ENCODE data around the gene TRMT61A. TPM values are rescaled to one million over a fixed set of nuclear protein-coding genes. Genes with fewer than 3 reads are reported as not detected.

TRMT61A gene
- total and polyA plus RNA-seq, 2 of the 4 experiments (the other 2 are of a cell fraction) = 5.7 to 16.2 TPM

GRCh38 chr14:103520657-103521437, 8.1 kb upstream of the TRMT61A start:
- peaks cover 15% of the 10 kb centered on the region for H3K27me3 ChIP-seq (ENCODE audit: control insufficient read depth, insufficient read depth, low read length)
- H3K36me3 ChIP-seq (ENCODE audit: control insufficient read depth, insufficient read depth, low read length) = no peaks in the 10 kb centered on the region
- peak overlapping the region; percentile 79 for H2AK9ac ChIP-seq (replicated peaks; ENCODE audit: low read depth, low read length, poor library complexity)
- no peak overlapping the region for H2BK20ac ChIP-seq (ENCODE audit: low read depth, low read length)
- H3K79me1 ChIP-seq (ENCODE audit: low read depth in 1 of 2, low read length in 2 of 2) = peaks cover 0 to 5% of the 10 kb centered on the region in 2 experiments; a peak in 1 of 4 replicates
- no peak overlapping the region for H3K18ac ChIP-seq (ENCODE audit: low read depth, low read length)
- peak overlapping the region; percentile 91 for H3K4me2 ChIP-seq (ENCODE audit: low read depth, low read length)
- in situ Hi-C loops (cut with MboI; ENCODE audit: low sequenced_read_pairs) = no loop called here
- ATAC-seq (ENCODE audit: low read depth) (peak; percentile 33), DNase-seq (peak; percentile 40)
- no peak overlapping the region for H4K91ac ChIP-seq (ENCODE audit: insufficient read depth, low read depth, low read length)
- no peak overlapping the region for H3K56ac ChIP-seq (ENCODE audit: extremely low read depth, insufficient read depth, low read length)
- H3K4me1 ChIP-seq (ENCODE audit: control insufficient read depth, insufficient read depth, low read length) = peaks cover 18% of the 10 kb centered on the region
- H4K5ac ChIP-seq (ENCODE audit: low read depth, low read length) = no peak overlapping the region; the same call in 1 of the 2 replicates
- peak overlapping the region; percentile 59 for H3K4me3 ChIP-seq (ENCODE audit: insufficient read depth, low read depth, low read length)
- H3K9ac ChIP-seq (ENCODE audit: low read depth, low read length) = no peak overlapping the region
- no TSS peak for BruUV-seq (replicated peaks)
- no peak overlapping the region for H2BK5ac ChIP-seq (ENCODE audit: low read depth, low read length, poor library complexity, severe bottlenecking)
- no peak overlapping the region for H3K23ac ChIP-seq (ENCODE audit: low read depth, low read length)
- CTCF ChIA-PET = interaction anchor here (0.5 to 0.6 kb wide), 2 partner anchors 19 to 305 kb away, joined by 4 read pairs; no protein-coding TSS in a partner anchor
- POLR2A ChIA-PET (ENCODE audit: unreplicated experiment) = no interaction called here
- H2AK5ac ChIP-seq (ENCODE audit: low read depth, low read length) = peak overlapping the region; percentile 16; the same call in 1 of the 2 replicates
- H2BK120ac ChIP-seq (ENCODE audit: low read depth, low read length) = no peak overlapping the region
- no peak overlapping the region for H3K27ac ChIP-seq (ENCODE audit: insufficient read depth, low read length)
- no peaks in the 10 kb centered on the region for H3K9me3 ChIP-seq (ENCODE audit: control insufficient read depth, insufficient read depth, low read length)
- dilution Hi-C loops (cut with HindIII; ENCODE audit: low sequenced_read_pairs, unreplicated experiment) = no loop called here
- H4K8ac ChIP-seq (ENCODE audit: low read depth in 2 of 2, low read length in 2 of 2) = peak overlapping the region in 1 of 2 experiments; percentile 67; a peak in 1 of 4 replicates
- peak overlapping the region; percentile 75; the same call in 1 of the 2 replicates for H3K4ac ChIP-seq (ENCODE audit: low read depth, low read length)
- H3K14ac ChIP-seq (replicated peaks; ENCODE audit: low read depth, low read length) = no peak overlapping the region
- peaks cover 11% of the 10 kb centered on the region for H4K20me1 ChIP-seq (ENCODE audit: insufficient read depth, low read length)
- 4% methylated on average over 14 of the region's 66 CpGs; no CpG with 5 or more reads in 1 of the 2 experiments for WGBS, 2 experiments (ENCODE audit: extremely low coverage in 2 of 2, insufficient read length in 1 of 2)
- H2AFZ ChIP-seq (replicated peaks; ENCODE audit: low read length, poor library complexity) = peak overlapping the region; percentile 89
- intact Hi-C loops (cut with micrococcal nuclease) = no loop called here
- no peak overlapping the region for H2BK15ac ChIP-seq (ENCODE audit: low read depth, low read length)
- no peaks in the 10 kb centered on the region for H3K9me1 ChIP-seq (ENCODE audit: insufficient read depth, low read length)
- no peak for TF ChIP-seq MXI1 (IDR thresholded peaks at IDR 0.05; ENCODE audit: borderline replicate concordance, low read depth, low read length)
- TF ChIP-seq POLR2A (IDR thresholded peaks at IDR 0.05; ENCODE audit: low read depth, low read length) = no peak
- TF ChIP-seq RAD21 (IDR thresholded peaks at IDR 0.05; ENCODE audit: low read length) = peak; percentile 45
- peak; percentile 42 for TF ChIP-seq SMC3 (IDR thresholded peaks at IDR 0.05; ENCODE audit: low read depth, low read length)
- no peak for TF ChIP-seq ELK1 (IDR thresholded peaks at IDR 0.05; ENCODE audit: borderline replicate concordance, low read depth, low read length)
- no peak for TF ChIP-seq BHLHE40 (IDR thresholded peaks at IDR 0.05; ENCODE audit: low read depth, low read length)
- no peak for TF ChIP-seq RFX5 (IDR thresholded peaks at IDR 0.05; ENCODE audit: low read depth, low read length)
- TF ChIP-seq CHD1 (IDR thresholded peaks at IDR 0.05; ENCODE audit: low read depth, low read length) = no peak
- no peak for TF ChIP-seq FOS (IDR thresholded peaks at IDR 0.05; ENCODE audit: low read depth, low read length)
- no peak for TF ChIP-seq RCOR1 (IDR thresholded peaks at IDR 0.05; ENCODE audit: insufficient replicate concordance, low read length)
- no peak for TF ChIP-seq USF2 (IDR thresholded peaks at IDR 0.05; ENCODE audit: low read depth, low read length)
- no peak for TF ChIP-seq NFE2L2 (IDR thresholded peaks at IDR 0.05; ENCODE audit: low read depth, low read length)
- peak; percentile 54 for TF ChIP-seq CTCF (conservative IDR thresholded peaks at IDR 0.05; ENCODE audit: low read depth, low read length)
- no peak for TF ChIP-seq MAFK (IDR thresholded peaks at IDR 0.05; ENCODE audit: low read depth, low read length)
- TF ChIP-seq CEBPB (IDR thresholded peaks at IDR 0.05; ENCODE audit: low read depth, low read length) = no peak
